GM19463 (cell line): ENCODE measurements around the gene TBX18.

ENCODE experiments used
- ATAC-seq: cut with Tn5 transposase; IDR thresholded peaks from one replicate; pipeline ENCODE4 v1.9.1; 2021; ENCODE audit warnings: mild to moderate bottlenecking, moderate library complexity; ENCODE audit not compliant: unreplicated experiment

TBX18 gene

GRCh38 chr6:84752118-84752850 lies 12.1 kb downstream of the TBX18 start:
- no peak for ATAC-seq

- ATAC-seq = no peak
Measured at GRCh38 chr6:84749181-84749580, 15.2 kb downstream of the TBX18 start.

GRCh38 chr6:84748376-84748775 lies 16.0 kb downstream of the TBX18 start:
- ATAC-seq = no peak

GRCh38 chr6:84743616-84744015 lies 20.8 kb downstream of the TBX18 start:
- no peak for ATAC-seq

GRCh38 chr6:84740385-84740784 lies 24.0 kb downstream of the TBX18 start:
- ATAC-seq = no peak

- ATAC-seq = no peak
Measured at GRCh38 chr6:84739866-84740208, 24.6 kb downstream of the TBX18 start.

GRCh38 chr6:84738996-84739865 lies 25.2 kb downstream of the TBX18 start:
- no peak for ATAC-seq

- no peak for ATAC-seq
Measured at GRCh38 chr6:84733889-84734288, 30.5 kb downstream of the TBX18 start.

GRCh38 chr6:84731901-84732300 lies 32.5 kb downstream of the TBX18 start:
- no peak for ATAC-seq

GRCh38 chr6:84731401-84731800 lies 33.0 kb downstream of the TBX18 start:
- no peak for ATAC-seq

GRCh38 chr6:84728602-84729001 lies 35.8 kb downstream of the TBX18 start:
- no peak for ATAC-seq

- ATAC-seq = no peak
Measured at GRCh38 chr6:84719152-84719551, 45.2 kb downstream of the TBX18 start.

- no peak for ATAC-seq
Measured at GRCh38 chr6:84718038-84718955, 46.1 kb downstream of the TBX18 start.

- ATAC-seq = no peak
Measured at GRCh38 chr6:84709121-84709520, 55.3 kb downstream of the TBX18 start.

GRCh38 chr6:84707171-84707570 lies 57.2 kb downstream of the TBX18 start:
- no peak for ATAC-seq

GRCh38 chr6:84696166-84696565 lies 68.2 kb downstream of the TBX18 start:
- no peak for ATAC-seq

GRCh38 chr6:84691978-84692623 lies 72.3 kb downstream of the TBX18 start:
- ATAC-seq = no peak

GRCh38 chr6:84688141-84688873 lies 76.1 kb downstream of the TBX18 start:
- no peak for ATAC-seq

- no peak for ATAC-seq
Measured at GRCh38 chr6:84687431-84687830, 77.0 kb downstream of the TBX18 start.

GRCh38 chr6:84685983-84686584 lies 78.3 kb downstream of the TBX18 start:
- no peak for ATAC-seq
